Activated T-cell treated with anti-CD3 and anti-CD28 coated beads, Interleukin-2, amount 50 U/mL, for 4 hours (primary cell): ENCODE data around the gene MBOAT1. TPM values are rescaled to one million over a fixed set of nuclear protein-coding genes. Genes with fewer than 3 reads are reported as not detected.

Experiments used
- ATAC-seq, 2 donors: fragments of 200-7000 bp; cut with Tn5 transposase; one replicate each; pipeline ENCODE4 v1.10.0; 2021
- DNase-seq: peaks from one replicate; pipeline ENCODE4 v3.0.0-alpha.2; 2020
- H3K27me3 Mint-ChIP-seq: one replicate; pipeline ENCODE4 v1.8.0; 2021; ENCODE audit warnings: low read depth, mixed read lengths
- H3K36me3 Mint-ChIP-seq: one replicate; pipeline ENCODE4 v1.8.0; 2022; ENCODE audit warnings: mixed read lengths; ENCODE audit not compliant: insufficient read depth
- H3K4me1 Mint-ChIP-seq: one replicate; pipeline ENCODE4 v1.8.0; 2021; ENCODE audit warnings: low read depth, mixed read lengths
- H3K4me3 Mint-ChIP-seq: one replicate; pipeline ENCODE4 v1.8.0; 2021; ENCODE audit warnings: mild to moderate bottlenecking, moderate library complexity, mixed read lengths
- H3K9me3 Mint-ChIP-seq: one replicate; pipeline ENCODE4 v1.8.0; 2021; ENCODE audit warnings: mixed read lengths
- total RNA-seq, 3 donors: library from RNA; stranded (reverse); gene quantifications; one replicate each; pipeline ENCODE4 v1.2.1, GENCODE V29; 2021

Gene MBOAT1
- total RNA-seq, 3 donors from 2014 or later: 2.2 to 5.1 (median 4.4) TPM

DNA sequence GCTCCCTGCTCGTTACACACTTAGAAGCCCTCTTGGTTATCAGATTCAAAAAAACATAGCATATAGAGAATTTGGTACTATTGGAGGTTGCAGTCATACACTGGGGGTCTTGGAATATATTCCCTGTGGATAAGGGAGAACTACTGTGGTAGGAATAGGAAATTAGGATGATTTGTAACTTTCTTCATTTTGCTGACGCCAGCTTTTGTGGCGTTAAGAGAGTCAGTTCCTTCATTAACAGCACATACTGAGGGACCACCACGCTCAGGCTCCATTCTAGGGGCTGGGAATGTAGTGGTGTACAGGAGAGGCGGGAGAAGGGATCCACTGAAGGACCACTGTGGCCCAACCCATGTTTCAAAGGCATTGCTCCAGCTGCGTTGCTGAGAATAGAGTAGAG lies 140.3 kb downstream of the MBOAT1 start:
- no peak for DNase-seq
- Mint-ChIP-seq H3K27me3 (peaks cover 15% of the 10 kb centered on the region), H3K4me1 (no peaks in the 10 kb centered on the region), H3K4me3 (no peak overlapping the region), H3K9me3 (peaks cover 19% of the 10 kb centered on the region), H3K36me3 (peaks cover 2% of the 10 kb centered on the region)
- no peak for ATAC-seq

DNA sequence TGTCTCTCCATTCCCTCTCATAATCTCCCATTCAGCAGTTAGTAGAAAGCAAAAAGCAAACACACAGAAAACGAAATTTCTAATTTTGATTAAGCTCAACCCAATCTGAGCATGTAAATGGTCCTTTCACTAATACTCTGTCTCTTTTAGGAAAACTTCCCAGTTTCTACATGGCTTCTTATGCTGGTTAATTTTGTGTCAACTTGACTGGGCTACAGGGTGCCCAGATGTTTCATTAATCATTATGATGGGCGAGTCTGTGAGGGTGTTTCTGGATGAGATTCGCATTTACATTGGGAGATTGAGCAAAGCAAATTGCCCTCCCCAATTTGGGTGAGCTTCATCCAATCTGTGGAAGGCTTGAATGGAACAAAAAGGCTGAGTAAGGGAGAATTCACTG lies 142.2 kb downstream of the MBOAT1 start:
- DNase-seq (no peak), ATAC-seq (no peak)
- Mint-ChIP-seq H3K27me3 (peaks cover 15% of the 10 kb centered on the region), H3K4me3 (no peak overlapping the region), H3K4me1 (no peaks in the 10 kb centered on the region), H3K9me3 (peaks cover 3% of the 10 kb centered on the region), H3K36me3 (peaks cover 2% of the 10 kb centered on the region)

DNA sequence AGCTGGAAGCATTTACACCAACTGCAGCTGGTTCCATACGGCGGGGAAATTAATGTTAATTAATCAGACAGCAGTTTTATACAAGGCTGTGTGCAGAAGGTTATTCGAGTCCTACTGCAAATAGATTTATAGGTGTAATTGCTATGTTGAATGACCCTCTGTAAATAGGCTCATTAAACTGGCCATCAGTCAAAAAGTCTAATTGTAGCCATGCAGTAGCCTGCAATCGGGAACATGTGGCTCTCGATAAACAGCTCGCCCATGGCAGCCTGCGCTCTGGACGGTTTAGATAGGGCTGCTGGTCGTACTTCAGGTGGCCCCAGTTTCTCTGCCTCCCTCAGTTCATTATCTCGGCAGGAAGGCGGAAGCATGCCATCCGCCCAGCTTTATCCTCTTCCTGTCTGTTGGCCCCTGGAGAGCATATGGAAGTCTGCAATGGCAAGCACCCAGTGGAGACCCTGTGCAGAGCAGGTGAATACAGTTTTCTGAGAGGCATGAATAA lies 143.2 kb downstream of the MBOAT1 start:
- no peak overlapping the region for H3K4me3 Mint-ChIP-seq
- peaks cover 2% of the 10 kb centered on the region for H3K36me3 Mint-ChIP-seq
- peaks cover 3% of the 10 kb centered on the region for H3K9me3 Mint-ChIP-seq
- peaks cover 15% of the 10 kb centered on the region for H3K27me3 Mint-ChIP-seq
- no peak for DNase-seq
- no peak for ATAC-seq
- no peaks in the 10 kb centered on the region for H3K4me1 Mint-ChIP-seq

DNA sequence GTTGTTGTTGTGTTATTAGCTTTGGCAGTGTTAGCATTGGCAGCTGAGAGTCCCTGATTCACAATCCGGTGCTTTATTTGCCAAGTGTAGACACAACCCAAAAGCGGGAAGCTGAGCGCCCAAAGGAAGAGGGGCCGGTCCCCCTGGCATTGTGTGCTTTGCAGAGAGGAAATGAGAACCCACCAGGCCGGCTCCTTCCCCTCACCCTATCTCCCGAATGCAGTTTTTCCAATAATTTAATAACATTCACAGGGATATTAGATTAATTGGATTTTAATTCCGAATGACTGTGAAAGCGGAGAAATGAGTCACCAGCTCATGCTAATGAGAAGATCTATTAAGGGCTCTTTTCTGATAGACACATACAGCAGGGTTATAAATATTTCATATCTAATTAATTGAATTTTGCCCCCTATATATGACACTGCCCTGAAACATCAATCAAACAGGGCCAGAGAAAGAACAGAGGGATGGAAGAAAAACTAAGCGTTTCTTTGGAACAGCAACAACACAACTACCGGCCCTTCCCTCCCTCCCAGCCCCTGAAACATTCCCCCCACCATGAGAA lies 143.8 kb downstream of the MBOAT1 start:
- Mint-ChIP-seq H3K9me3 (peaks cover 3% of the 10 kb centered on the region), H3K27me3 (peaks cover 15% of the 10 kb centered on the region), H3K36me3 (peaks cover 2% of the 10 kb centered on the region), H3K4me3 (no peak overlapping the region), H3K4me1 (no peaks in the 10 kb centered on the region)
- DNase-seq (no peak), ATAC-seq (no peak)

DNA sequence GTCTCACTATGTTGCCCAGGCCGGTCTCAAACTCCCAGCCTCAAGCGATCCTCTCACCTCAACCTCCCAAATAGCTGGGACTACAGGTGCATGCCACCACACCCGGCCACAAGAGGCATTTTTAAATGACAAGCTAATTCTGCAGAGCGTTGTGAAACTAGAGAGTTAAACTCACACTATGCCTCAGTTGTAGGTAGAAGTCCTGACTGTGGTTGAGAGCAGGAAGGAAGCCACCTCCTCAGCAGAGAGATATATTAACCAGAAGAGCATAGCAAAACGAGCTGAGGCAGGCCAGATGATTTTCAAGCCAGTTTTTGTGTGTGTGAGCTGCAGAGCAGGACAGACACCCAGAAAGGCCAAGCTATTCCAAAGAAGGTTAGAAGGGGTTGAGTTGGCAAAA lies 150.3 kb downstream of the MBOAT1 start:
- no peak for ATAC-seq
- H3K4me3 Mint-ChIP-seq: no peak overlapping the region
- peaks cover 4% of the 10 kb centered on the region for H3K4me1 Mint-ChIP-seq

DNA sequence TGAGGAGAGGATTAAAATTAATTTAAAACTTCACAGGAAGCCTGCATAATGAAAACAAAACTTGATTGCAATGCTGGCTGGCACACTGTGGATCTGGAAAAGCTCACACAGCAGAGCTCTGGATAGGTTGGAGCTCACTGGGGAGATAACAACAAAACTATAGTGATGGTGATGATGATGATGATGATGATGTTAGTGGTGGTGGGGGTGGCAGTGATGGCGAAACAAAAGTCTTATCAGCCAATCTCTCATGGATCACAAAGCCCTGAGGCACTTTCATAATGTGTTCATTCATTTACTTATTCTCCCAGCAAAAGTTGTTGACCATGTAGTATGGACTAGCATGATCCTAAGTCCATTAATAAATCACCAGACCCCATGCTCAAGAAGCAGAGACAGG lies 152.0 kb downstream of the MBOAT1 start:
- H3K4me1 Mint-ChIP-seq: peaks cover 4% of the 10 kb centered on the region
- ATAC-seq: no peak
- no peak overlapping the region for H3K4me3 Mint-ChIP-seq
- no peaks in the 10 kb centered on the region for H3K27me3 Mint-ChIP-seq
- no peak for DNase-seq
- no peaks in the 10 kb centered on the region for H3K9me3 Mint-ChIP-seq
- no peaks in the 10 kb centered on the region for H3K36me3 Mint-ChIP-seq

More for the DNA sequence above, 150.3 kb downstream of the MBOAT1 start:
- DNase-seq: no peak
- H3K9me3 Mint-ChIP-seq: no peaks in the 10 kb centered on the region
- no peaks in the 10 kb centered on the region for H3K36me3 Mint-ChIP-seq
- H3K27me3 Mint-ChIP-seq: no peaks in the 10 kb centered on the region

DNA sequence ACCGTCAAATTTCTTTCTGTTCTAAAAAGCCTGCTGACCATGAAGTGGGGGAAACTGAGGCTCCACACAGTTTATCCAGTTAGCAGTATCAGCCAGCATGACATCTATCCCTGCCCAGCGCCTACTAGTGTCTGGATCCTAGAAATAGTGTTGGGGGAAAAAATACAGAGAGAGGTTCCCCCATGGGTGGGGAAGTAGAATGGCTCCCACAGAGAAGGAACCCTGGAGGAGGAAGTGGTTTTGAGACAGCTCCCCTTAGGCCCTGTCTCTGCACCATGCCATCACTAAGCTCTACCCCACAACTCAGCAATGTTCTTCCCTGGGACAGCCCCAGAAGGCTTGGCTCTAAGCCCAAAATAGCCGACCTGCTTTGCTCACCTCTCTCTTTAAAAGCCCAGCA lies 153.4 kb downstream of the MBOAT1 start:
- DNase-seq: no peak
- no peak overlapping the region for H3K4me3 Mint-ChIP-seq

DNA sequence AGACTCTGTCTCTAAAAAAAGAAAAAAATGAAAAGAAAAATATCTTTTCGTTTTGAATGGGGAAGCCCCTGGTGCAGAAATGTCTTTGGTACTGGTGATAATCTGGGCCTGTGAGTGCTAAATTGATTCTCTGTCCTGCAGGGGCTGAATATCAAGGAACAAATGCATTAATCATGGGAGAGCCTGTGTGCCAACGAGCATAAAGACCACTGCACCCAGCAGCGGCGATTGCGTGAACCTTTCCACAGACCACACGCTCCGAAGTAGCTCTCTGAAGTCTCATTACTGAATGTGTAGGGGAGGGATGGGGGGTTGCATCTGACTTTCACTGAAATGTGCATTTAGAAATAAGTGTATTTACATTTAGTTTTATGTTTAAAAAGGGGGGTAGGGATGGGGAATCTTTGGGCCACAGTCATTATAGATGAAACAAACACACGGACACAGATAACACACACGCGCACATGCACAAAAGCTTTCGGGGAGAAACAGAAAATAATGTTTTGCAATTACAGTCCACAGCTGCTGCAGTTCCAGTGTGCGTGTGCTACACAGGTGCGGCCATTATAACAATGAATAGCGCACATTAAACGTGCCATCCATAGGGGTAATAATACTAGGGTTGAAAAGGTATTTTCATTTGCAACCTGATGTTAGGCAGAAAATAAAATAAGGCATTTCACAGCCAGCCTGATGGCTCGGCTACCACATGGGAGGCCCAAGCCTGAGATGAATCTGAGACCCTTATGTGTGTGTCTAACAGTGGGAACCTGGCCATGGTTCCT lies 154.0 kb downstream of the MBOAT1 start:
- H3K27me3 Mint-ChIP-seq: no peaks in the 10 kb centered on the region
- no peaks in the 10 kb centered on the region for H3K36me3 Mint-ChIP-seq
- ATAC-seq (no peak), DNase-seq (no peak)
- no peaks in the 10 kb centered on the region for H3K9me3 Mint-ChIP-seq
- H3K4me3 Mint-ChIP-seq: no peak overlapping the region
- peaks cover 4% of the 10 kb centered on the region for H3K4me1 Mint-ChIP-seq

More for the DNA sequence above, 153.4 kb downstream of the MBOAT1 start:
- Mint-ChIP-seq H3K27me3 (no peaks in the 10 kb centered on the region), H3K4me1 (peaks cover 4% of the 10 kb centered on the region), H3K36me3 (no peaks in the 10 kb centered on the region), H3K9me3 (no peaks in the 10 kb centered on the region)
- ATAC-seq: no peak

DNA sequence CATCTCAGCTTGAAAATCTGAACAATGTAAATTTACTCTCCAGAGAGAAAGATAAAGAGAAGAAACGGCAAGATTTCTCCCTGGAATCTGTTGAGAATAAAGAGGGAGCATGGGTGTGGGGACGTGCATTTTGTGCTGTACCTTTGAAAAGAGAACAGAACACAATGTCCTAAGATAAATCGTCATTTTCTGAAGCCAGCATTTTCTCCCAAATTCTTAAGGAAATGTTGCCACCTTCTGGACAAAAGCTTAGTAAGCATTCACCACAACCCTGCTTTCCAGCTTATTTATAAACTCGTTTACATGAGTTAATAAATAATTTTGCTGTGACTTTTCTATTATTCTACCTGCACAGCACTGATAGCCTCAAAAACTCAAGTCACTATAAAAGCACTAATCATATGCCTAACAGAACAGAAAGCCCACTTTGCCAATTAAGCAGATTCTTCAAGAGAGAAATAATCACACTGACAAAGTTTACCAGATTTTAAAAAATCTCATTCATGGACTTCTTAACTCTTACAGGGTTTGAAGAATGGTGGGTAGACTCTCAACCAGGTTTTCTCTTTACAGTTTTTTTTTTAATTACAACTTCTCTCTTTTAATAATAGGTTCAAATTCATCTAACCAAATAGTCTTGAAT lies 155.8 kb downstream of the MBOAT1 start:
- H3K36me3 Mint-ChIP-seq: no peaks in the 10 kb centered on the region
- no peaks in the 10 kb centered on the region for H3K4me1 Mint-ChIP-seq
- no peak overlapping the region for H3K4me3 Mint-ChIP-seq
- H3K9me3 Mint-ChIP-seq: no peaks in the 10 kb centered on the region
- H3K27me3 Mint-ChIP-seq: no peaks in the 10 kb centered on the region
- ATAC-seq (no peak), DNase-seq (no peak)

DNA sequence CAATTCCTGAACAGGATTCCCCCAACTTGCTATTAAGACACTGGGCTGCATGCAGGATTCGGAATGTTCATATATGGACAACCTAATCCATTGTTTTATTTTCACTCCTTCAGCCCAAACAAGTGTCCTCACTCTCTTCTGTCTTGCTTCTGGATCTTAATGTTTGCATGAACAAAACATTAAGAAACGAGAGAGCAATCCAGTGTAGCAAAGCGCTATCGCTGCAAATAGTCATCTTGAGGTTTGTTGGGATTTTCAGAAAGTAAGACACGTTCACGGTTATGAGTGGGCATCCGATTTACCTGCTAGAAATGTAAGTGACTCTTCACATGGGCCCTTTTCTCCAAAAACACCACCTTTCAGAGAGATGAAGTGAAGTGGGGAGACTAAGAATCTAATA lies 156.4 kb downstream of the MBOAT1 start:
- no peak for ATAC-seq
- H3K4me1 Mint-ChIP-seq: no peaks in the 10 kb centered on the region
- no peaks in the 10 kb centered on the region for H3K27me3 Mint-ChIP-seq
- no peak for DNase-seq
- H3K36me3 Mint-ChIP-seq: no peaks in the 10 kb centered on the region
- no peaks in the 10 kb centered on the region for H3K9me3 Mint-ChIP-seq
- no peak overlapping the region for H3K4me3 Mint-ChIP-seq

Other genes with a start within 250 kb of the MBOAT1 start
- 10 to 100 TPM; 19.2 to 24.2 (median 20.2) TPM for gene E2F3, start 189.4 kb upstream of the MBOAT1 start, total RNA-seq